Measurements from ENCODE around the gene SSBP2. TPM values are rescaled to one million over a fixed set of nuclear protein-coding genes. Genes with fewer than 3 reads are reported as not detected.
"Not testable (repeated sequence)": the region's sequence is repeated elsewhere in the genome, so short reads cannot be mapped to it uniquely, and the experiment has no call there.

The SSBP2 gene
- polyA plus RNA-seq, 3 donors, result 12.5 to 36.6 (median 22.2) TPM

DNA sequence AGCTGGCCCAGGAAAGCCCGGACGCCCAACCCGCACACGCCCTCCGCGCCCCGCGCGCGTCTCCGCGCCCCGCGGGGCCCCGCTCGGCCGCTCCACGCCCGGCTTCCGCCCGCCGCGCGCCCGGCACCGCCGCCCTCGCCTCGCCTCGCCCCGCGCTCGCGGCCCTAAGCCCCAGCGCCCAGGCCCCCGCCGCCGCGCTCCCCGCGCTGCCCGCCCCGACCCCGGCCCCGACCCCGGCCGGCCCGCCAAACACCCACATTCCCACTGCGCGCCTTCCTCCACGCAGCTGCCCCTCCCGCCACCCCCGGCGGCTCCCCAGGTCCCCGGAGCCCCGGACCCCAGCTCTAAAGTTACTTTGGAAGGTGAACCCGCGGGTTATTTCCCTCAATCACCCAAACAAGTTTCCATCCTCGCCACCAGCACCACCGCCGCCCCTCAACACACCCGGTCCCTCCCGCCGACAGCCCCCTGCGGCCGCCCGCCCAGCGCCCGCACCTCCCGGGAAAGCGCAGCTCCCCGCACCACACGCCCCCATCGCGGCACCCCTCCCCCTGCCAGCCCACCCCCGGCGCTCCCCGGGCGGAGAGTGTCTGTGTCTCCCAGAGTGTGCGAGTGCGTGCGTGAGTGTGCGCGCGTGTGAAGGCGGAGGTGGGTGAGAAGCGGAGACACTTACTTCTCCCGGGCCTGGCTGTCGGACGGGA lies 439 bp downstream of the SSBP2 start:
- no peak overlapping the region for H3K27ac ChIP-seq (ENCODE audit: low read depth, low read length)
- 1% methylated on average over 58 to 82 of the region's 90 CpGs for WGBS, 3 donors

DNA sequence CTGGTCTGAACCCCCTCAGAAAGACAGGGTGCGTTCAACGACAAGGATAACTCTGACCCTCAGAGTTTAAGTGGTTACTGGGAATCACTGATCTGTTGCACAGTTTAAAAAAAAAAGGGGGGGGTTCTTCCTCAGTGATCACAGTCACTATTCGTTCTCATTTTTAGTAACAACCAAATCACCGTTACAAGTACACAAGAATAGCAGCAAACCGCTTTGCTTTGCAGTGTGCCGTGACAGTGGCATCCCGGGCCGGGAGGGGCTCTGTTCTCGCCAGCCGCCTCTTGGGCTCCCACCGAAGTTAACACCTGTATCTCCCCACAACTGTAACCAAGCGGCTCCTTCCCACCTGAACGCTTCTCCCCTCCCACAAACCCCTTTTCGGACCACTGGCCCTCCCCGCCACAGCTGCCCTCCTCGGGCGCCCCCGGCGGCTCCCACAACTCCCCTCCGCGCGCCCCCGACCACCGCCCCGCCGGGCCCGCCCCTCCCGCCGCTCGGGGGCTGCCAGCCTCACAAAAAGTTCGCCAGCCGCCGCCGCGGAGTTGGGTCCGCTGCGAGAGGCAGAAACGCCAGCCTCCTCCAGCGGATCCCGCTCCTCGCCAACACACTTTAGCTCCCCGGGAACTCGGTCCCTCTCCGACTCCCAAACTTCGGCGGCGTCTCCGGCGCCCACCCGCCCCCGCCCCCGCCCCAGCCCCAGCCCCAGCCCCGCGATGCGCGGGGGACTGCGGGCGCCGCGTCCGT lies 1.2 kb downstream of the SSBP2 start:
- 0 to 1% (median 1%) methylated on average over 41 to 61 of the region's 61 CpGs for WGBS, 3 donors
- no peak overlapping the region for H3K27ac ChIP-seq (ENCODE audit: low read depth, low read length)

DNA sequence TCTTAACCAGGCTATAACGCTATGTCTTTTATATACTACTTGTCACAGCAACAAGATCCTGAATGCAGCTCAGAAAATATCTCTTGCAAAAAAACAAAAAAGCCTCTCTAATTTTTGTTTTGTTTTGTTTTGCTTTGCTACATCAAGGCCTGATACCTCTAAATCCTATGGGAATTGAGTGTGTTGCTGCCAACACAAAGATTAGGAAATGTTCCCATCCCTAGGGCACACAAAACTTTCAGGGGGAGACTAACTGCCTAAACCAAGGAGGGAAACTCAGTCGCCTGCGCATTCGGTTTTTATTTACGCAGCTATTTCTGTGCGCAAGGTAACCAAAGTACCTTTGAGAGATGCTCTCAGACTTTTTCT lies 1.7 kb downstream of the SSBP2 start:
- no peak overlapping the region for H3K27ac ChIP-seq (ENCODE audit: low read depth, low read length)
- WGBS, 3 donors, result 5 to 12% (median 10%) methylated on average over 6 of the region's 6 CpGs

DNA sequence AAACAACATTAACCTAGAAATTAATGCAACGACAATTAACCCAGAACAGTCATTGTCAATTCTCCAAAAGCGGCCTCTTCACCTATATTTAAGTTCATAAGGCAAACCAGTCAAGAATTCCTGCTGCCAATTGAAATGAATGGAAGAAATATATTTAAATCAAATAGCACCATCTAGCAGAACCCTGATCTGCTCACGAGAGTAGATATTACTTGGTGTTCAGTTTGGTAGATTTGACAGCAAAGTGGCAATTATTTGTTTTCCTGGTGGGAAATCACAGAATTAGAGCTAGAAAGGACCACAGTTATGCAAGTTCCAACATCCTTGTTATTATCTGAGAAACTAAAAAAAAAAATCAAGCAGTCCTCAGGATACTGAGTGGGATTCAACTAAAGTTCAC lies 2.3 kb downstream of the SSBP2 start:
- no peak overlapping the region for H3K27ac ChIP-seq (ENCODE audit: low read depth, low read length)
- WGBS, 3 donors, result 57 to 69% (median 64%) methylated on average over 3 of the region's 3 CpGs

DNA sequence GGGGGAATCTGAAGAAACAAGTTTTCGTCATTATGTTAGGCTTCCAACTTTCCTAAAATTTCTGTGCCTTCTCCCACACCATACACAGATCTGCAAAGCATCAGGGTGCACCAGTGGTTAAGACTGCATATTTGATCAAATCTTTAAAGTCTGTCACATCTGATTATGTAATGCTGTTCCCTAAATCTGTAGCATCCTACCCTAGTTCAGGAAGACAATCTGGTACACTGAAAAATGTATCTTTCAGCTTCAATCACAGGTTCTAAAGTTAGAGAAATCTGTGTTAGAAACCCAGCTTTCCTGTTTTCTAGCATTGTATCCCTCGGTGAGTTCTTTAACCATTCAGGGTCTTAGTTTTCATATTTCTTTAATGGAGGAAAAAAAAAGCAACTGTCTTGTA lies 3.9 kb downstream of the SSBP2 start:
- WGBS, 3 donors, result 59 to 82% (median 62%) methylated on average over 2 of the region's 2 CpGs
- no peak overlapping the region for H3K27ac ChIP-seq (ENCODE audit: low read depth, low read length)

DNA sequence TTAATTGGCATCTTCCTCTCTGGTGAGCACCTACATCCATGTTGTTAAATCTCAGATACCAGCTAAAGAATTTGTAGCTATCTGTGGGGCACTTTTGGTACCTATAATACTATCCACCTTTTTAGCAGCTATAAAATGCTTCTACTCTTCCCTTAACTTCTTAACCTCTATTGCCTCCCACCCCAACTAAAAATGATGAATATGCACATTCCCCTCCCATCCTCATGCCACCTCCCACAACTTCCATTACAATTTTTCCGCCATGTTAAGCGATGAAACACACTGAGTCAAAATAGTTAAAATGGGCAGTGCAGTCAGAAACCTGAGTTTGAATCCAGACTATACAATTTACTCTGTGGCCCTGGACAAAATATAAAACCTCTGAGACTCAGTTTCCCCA lies 10.1 kb downstream of the SSBP2 start:
- WGBS, 3 donors, result 97 to 99% (median 98%) methylated on average over 2 of the region's 2 CpGs

DNA sequence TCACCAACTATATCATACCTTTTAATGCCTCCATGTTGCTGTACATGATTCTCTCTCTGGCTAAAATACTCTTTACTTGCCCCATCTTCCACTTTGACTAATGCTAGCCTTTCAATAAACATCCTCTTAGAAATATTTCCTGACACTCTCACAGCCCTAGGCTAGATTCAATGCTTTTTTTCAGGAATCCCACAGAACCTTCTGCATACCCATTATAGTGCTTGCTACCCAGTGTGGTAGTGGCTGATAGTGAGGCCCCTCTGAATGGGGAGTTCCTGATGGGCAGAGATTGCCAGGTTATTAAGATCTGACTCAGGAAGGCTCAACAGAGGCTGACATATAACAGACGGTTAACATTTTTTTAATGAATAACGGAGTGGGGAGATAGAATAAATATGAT lies 11.6 kb downstream of the SSBP2 start:
- no peak overlapping the region for H3K27ac ChIP-seq (ENCODE audit: low read depth, low read length)
- 89 to 93% (median 91%) methylated on average over 2 of the region's 2 CpGs for WGBS, 3 donors

More for the DNA sequence above, 10.1 kb downstream of the SSBP2 start:
- no peak overlapping the region for H3K27ac ChIP-seq (ENCODE audit: low read depth, low read length)

DNA sequence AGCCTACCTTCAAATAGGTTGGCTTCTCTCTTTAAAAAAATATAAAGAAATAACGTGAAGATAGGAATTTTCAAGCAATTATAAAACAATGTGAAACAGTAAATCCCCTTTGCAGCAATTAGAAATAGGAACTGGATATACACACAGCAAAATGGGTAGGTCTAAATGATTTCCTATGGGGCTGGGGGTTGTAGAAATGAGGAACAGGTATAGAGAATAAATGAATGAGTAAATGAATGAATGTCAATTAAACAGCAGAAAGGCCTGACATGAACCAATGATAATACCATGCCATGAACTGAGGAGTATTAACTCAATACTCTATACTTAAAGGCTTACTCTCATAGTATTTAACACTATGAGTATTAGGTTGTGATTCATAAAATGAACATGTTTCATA lies 21.6 kb downstream of the SSBP2 start:
- WGBS, 3 donors, result 82 to 88% (median 87%) methylated on average over 1 of the region's 1 CpG
- no peak overlapping the region for H3K27ac ChIP-seq (ENCODE audit: low read depth, low read length)

DNA sequence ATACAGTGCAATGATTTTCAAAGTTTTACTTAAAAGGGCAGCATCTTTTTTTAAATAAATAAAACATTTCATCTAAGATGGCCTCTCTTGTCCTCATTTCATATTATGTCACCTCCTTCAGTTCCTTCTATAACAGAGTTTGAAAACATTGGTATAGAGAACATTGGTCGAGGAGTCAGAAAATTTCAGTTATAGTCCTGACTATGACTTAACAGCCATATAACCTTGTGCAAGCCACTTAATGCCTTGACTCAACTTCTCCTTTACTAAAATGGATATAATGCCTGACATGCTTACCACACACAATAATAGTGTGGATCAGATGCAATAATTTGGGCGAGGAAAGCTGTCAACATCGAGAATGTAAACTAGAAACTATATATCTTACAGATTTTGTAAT lies 22.6 kb downstream of the SSBP2 start:
- H3K27ac ChIP-seq (ENCODE audit: low read depth, low read length), result no peak overlapping the region
- 86 to 99% (median 87%) methylated on average over 3 of the region's 3 CpGs for WGBS, 3 donors

DNA sequence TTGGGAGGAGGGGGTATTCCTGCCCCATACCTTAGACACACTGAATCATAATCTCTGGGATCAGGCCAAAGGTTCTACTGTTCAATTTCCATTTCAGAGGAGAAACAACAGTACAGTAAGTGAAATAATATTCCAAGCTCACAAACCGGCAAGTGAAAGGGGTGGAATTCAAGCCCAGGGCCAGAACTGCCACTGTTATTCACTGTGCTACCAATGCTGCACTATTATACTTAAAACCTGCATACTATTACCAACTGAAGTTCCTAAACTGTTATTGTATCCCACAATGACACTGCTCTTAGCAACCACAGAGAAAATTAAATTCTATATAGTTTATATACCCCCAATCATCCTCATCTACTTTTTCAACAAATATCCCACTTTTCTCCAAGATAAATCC lies 24.6 kb downstream of the SSBP2 start:
- 47 to 74% (median 65%) methylated on average over 1 of the region's 1 CpG for WGBS, 3 donors
- H3K27ac ChIP-seq (ENCODE audit: low read depth, low read length), result no peak overlapping the region

DNA sequence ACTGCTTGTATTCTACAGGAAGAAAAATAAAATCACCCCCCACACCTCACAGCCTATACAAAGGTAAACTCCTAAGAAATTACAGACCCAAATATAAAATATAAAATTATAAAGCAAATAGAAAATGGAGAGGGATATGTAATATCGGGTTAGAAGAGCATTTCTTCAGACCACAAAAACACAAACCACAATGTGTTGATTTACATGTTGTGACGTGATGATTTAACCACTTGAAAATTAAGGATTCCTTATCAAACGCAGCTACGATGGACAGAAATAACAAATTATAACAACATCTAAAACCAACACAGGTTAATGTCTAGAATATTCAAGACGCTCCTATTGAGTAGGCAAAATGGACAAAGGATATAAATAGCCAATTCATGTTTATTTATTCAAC lies 26.3 kb downstream of the SSBP2 start:
- H3K27ac ChIP-seq (ENCODE audit: low read depth, low read length), result no peak overlapping the region
- WGBS, 3 donors, result 63 to 83% (median 71%) methylated on average over 5 of the region's 5 CpGs

DNA sequence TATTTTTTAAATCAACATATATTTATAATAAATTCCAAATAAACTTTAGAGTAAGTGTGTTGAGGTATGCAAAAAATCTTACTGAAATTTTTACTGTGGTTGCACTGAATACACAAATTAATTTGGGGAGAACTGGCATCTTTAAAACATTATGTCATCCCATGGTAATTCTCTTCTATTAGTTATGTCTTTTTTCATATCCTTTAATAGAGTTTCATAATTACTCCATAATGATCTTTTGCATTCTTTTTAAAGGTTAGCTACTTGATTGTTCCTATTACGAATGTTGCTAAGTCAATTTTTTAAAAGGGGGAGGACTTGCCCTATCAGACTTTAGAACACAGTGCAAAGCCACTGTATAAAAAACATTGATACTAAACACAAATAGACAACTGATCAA lies 26.8 kb downstream of the SSBP2 start:
- no peak overlapping the region for H3K27ac ChIP-seq (ENCODE audit: low read depth, low read length)
- 82 to 91% (median 88%) methylated on average over 1 of the region's 1 CpG for WGBS, 3 donors

DNA sequence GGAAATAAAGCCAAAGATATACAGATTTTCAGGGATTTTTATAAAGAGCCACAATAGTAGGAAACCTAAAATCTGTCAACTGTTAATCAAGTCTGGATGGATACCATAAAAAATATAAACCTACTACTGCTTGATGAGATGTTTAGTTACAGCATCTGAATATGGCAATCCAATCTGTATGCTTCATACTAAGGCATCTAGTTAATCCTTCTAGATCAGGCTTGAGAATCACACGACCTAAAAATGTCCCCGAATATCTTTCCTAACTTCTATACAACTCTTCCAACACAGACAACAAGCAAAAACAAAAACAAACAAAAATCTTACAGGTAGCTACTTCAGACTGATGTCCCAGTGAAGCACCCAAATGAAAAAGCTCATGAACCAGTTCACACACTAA lies 29.8 kb downstream of the SSBP2 start:
- H3K27ac ChIP-seq (ENCODE audit: low read depth, low read length), result no peak overlapping the region
- WGBS, 3 donors, result 72 to 84% (median 83%) methylated on average over 2 of the region's 2 CpGs

DNA sequence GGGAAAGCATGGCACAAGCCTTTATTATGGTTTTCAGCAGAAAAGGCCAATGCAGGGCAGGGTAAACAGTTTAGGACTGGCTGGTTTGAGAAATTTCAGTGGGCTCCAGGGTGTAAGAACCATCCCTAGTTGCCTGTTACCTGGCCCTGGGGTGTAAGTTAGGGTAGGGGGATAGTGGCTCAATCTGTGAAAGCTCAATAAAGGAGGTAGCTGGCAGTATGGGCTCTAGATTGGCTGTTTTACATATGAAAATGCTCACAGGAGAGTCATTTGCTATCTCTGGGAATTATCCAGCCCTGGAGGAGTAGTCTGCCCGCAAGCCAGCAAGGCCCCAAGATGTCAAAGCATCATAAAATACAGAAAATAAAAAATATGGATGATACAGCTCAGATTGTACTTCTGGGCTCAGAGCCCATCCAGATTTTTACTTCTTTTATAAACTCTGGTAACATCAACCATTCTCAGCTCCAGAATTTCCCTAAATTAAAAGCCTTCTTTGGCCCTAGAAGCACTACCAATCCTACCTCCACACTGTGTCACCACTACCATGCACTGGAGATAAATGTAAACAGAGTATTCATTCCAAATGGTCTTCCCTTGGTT lies 31.1 kb downstream of the SSBP2 start:
- 71 to 88% (median 83%) methylated on average over 1 of the region's 1 CpG for WGBS, 3 donors
- H3K27ac ChIP-seq (ENCODE audit: low read depth, low read length), result no peak overlapping the region

DNA sequence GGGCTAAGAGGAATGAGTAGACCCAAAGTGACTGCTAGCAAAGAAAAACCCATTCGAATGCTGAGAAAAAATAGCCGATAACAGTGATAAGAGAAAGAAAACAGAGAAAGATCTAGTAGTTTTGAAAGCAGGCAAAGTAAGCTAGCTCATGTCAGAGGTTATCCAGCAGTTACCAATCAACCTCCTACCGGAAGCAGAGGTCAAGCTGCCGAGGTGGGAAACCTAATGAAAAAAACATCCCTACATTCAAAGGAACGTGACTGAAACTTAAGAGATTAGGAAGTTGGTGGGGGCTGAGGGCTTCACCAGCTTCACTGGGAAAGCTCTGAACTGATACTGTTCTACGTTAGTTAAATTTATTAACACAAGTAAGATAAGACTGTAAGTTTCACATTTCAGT lies 32.6 kb downstream of the SSBP2 start:
- no peak overlapping the region for H3K27ac ChIP-seq (ENCODE audit: low read depth, low read length)
- WGBS, 3 donors, result 28 to 39% (median 30%) methylated on average over 6 of the region's 6 CpGs

DNA sequence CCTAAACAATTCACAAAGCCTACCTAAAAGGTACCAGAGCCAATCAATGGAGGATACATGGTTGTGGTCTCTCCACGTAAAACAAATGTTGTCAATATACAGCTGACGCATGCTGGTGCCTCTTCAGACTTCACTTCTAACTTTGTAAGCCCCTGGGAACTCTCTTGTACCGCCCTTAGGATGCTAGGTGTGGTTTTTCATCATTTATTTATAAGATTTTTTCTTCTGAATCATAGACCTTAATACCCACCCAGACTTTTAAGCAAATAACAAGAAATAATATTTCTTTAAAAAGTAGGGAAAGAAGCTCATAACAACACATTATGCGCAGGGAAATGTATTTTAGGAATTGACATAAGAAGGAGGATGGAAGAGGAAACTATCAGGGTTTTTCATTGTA lies 33.0 kb downstream of the SSBP2 start:
- no peak overlapping the region for H3K27ac ChIP-seq (ENCODE audit: low read depth, low read length)
- WGBS, 3 donors, result 88 to 92% (median 91%) methylated on average over 4 of the region's 4 CpGs

DNA sequence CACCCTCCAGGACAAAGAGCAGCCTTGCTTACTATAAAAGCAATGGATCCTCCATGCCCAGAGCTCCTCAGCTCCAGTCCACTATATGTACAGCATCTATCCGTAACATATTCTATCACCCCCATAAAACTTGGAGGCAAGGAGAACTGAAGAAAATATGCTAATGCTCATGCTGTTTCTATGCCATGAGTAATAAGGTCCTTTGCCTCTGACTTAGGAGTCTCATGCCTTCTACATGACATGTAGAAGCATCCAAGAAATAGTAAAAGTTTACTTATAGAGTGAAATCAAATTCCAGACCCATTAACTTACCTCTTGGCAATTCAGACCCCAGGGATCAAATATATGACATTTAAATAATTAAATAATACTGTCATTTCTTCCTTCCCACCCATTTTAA lies 33.7 kb downstream of the SSBP2 start:
- 96 to 100% (median 97%) methylated on average over 1 of the region's 1 CpG for WGBS, 3 donors
- no peak overlapping the region for H3K27ac ChIP-seq (ENCODE audit: low read depth, low read length)

DNA sequence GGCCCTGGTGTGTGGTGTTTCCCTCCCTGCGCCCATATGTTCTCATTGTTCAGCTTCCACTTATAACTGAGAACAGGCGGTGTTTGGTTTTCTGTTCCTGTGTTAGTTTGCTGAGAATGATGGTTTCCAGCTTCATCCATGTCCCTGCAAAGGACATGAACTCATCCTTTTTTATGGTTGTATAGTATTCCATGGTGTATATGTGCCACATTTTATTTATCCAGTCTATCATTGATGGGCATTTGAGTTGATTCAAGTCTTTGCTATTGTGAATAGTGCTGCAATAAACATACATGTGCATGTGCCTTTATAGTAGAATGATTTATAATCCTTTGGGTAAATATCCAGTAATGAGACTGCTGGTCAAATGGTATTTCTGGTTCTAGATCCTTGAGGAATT lies 36.8 kb downstream of the SSBP2 start:
- 79 to 96% (median 84%) methylated on average over 2 of the region's 2 CpGs for WGBS, 3 donors

DNA sequence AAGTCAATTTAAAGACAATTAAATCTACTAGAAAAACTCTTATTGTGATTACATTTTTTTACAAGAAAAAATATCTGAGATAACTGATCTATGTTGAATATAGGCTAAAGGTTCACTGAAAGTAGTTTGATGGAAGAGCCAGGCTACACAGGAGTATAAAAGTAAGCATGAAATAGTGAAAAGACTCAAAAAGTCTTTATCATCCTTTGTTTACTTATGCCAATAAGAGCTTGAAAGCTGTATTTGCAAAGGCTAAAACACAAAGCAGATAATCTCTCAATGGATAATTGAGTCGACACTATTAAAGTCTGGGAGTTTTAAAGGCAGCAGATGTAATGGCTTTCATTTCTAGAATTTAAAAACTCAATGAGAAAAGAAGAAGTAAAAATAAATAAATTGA lies 42.0 kb downstream of the SSBP2 start:
- H3K27ac ChIP-seq (ENCODE audit: low read depth, low read length), result no peak overlapping the region
- 29 to 78% (median 78%) methylated on average over 1 of the region's 1 CpG for WGBS, 3 donors

More for the DNA sequence above, 36.8 kb downstream of the SSBP2 start:
- H3K27ac ChIP-seq (ENCODE audit: low read depth, low read length), result not testable (repeated sequence)

DNA sequence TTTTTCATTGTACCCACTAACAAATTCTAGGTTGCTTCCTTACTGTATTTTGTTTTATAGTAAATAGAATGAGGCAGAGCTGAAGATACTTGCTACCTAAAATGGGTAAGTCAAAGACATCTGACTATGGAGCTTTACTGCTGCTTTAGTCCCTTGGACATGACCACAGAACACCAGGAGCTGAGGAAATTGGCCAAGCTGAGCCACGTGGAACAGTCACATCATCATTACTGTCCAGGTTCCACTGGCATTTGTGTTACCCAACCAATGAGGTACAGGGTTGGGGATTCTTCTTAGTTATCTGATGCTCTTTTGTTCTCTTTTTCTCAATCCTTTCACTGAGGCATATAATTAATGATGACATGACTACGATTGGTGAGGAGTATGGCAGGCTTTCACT lies 47.1 kb downstream of the SSBP2 start:
- no peak overlapping the region for H3K27ac ChIP-seq (ENCODE audit: low read depth, low read length)
- WGBS, 3 donors, result 77 to 93% (median 90%) methylated on average over 2 of the region's 2 CpGs
